HEK293T (cell line): Measurements from ENCODE around the gene TP63.

ENCODE experiments used
- ARNT ChIP-seq: fragments of 450-650 bp; IDR thresholded peaks from 2 replicates; pipeline ENCODE4 v1.6.1; 2017; ENCODE audit warnings: mild to moderate bottlenecking
- CTBP1 ChIP-seq: fragments of 450-650 bp; IDR thresholded peaks from 2 replicates; pipeline ENCODE4 v1.6.1; 2016; ENCODE audit warnings: borderline replicate concordance
- ELF4 ChIP-seq: fragments of 450-650 bp; IDR thresholded peaks from 2 replicates; pipeline ENCODE4 v1.6.1; 2017; ENCODE audit warnings: antibody characterized with exemption
- PKNOX1 ChIP-seq: fragments of 450-650 bp; IDR thresholded peaks from 2 replicates; pipeline ENCODE4 v1.6.1; 2016
- SUZ12 ChIP-seq: fragments of 450-650 bp; IDR thresholded peaks from 2 replicates; pipeline ENCODE4 v1.6.1; 2016; ENCODE audit warnings: mild to moderate bottlenecking
- TARDBP ChIP-seq: fragments of 450-650 bp; IDR thresholded peaks from 2 replicates; pipeline ENCODE4 v1.6.1; 2016
- ZNF384 ChIP-seq: fragments of 450-650 bp; IDR thresholded peaks from 2 replicates; pipeline ENCODE4 v1.6.1; 2016

GRCh38 chr3:189821262-189821661 is 190.1 kb downstream of the TP63 start:
- TF ChIP-seq PKNOX1 (no peak), ZNF384 (no peak), ARNT (no peak), SUZ12 (no peak), TARDBP (no peak), ELF4 (no peak), CTBP1 (no peak)
